HCT116 (cell line): Measurements from ENCODE around the gene CELA2A.

Experiments used
- ATF3 ChIP-seq: IDR thresholded peaks from 2 replicates; pipeline ENCODE4 v1.6.1; 2012
- CEBPB ChIP-seq: IDR thresholded peaks from 2 replicates; pipeline ENCODE4 v1.6.1; 2012; ENCODE audit warnings: low read depth
- CTCF ChIP-seq, 3 experiments: fragments of 200-600 bp in 1 of 3; sonication (generic) in 1 of 3; IDR thresholded peaks in 2 of 3; conservative IDR thresholded peaks in 1 of 3; 2 replicates each; pipeline ENCODE4 v1.5.1; 2012 to 2017; ENCODE audit warnings: low read depth in 2 of 3, low read length in 2 of 3, antibody characterized with exemption in 1 of 3, borderline replicate concordance in 1 of 3, control low read depth in 1 of 3, mild to moderate bottlenecking in 1 of 3, mixed read lengths in 1 of 3, mixed run types in 1 of 3, moderate library complexity in 1 of 3; ENCODE audit not compliant: insufficient read depth in 1 of 3
- ELF1 ChIP-seq: IDR thresholded peaks from 2 replicates; pipeline ENCODE4 v1.6.1; 2012; ENCODE audit warnings: low read depth, borderline replicate concordance
- EZH2 ChIP-seq: fragments of 200-600 bp; sonication (generic); IDR thresholded peaks from 2 replicates; pipeline ENCODE4 v1.6.1; 2017; ENCODE audit warnings: antibody characterized with exemption, mixed run types
- FOSL1 ChIP-seq: IDR thresholded peaks from 2 replicates; pipeline ENCODE4 v1.6.1; 2012; ENCODE audit warnings: low read depth
- JUND ChIP-seq: IDR thresholded peaks from 2 replicates; pipeline ENCODE4 v1.6.1; 2012
- POLR2A ChIP-seq: IDR thresholded peaks from 2 replicates; pipeline ENCODE4 v1.7.0; 2011; ENCODE audit warnings: borderline replicate concordance; ENCODE audit not compliant: insufficient read depth, insufficient read length; ENCODE audit errors: extremely low read depth
- POLR2AphosphoS5 ChIP-seq: IDR thresholded peaks from 2 replicates; pipeline ENCODE4 v1.6.1; 2011; ENCODE audit warnings: mild to moderate bottlenecking, low read depth, low read length, moderate library complexity
- SIN3A ChIP-seq: IDR thresholded peaks from 2 replicates; pipeline ENCODE4 v1.6.1; 2012; ENCODE audit warnings: low read depth
- SP1 ChIP-seq: IDR thresholded peaks from 2 replicates; pipeline ENCODE4 v1.6.1; 2012; ENCODE audit warnings: low read depth
- ZBTB33 ChIP-seq: IDR thresholded peaks from 2 replicates; pipeline ENCODE4 v1.6.1; 2011; ENCODE audit warnings: mild to moderate bottlenecking, low read length, moderate library complexity; ENCODE audit not compliant: insufficient replicate concordance; ENCODE audit errors: extremely low read depth
- ZFX ChIP-seq: fragments of 450-650 bp; IDR thresholded peaks from 2 replicates; pipeline ENCODE4 v1.6.1; 2017
- ZNF274 ChIP-seq: fragments of 200-500 bp; sonication (Bioruptor generic); IDR thresholded peaks from 2 replicates; pipeline ENCODE4 v1.6.1; 2014; ENCODE audit warnings: mild to moderate bottlenecking, low read depth, low read length, inconsistent platforms

GRCh38 chr1:15479654-15480347 lies 23.3 kb downstream of the CELA2A start:
- TF ChIP-seq CTCF (IDR thresholded peaks at IDR 0.05 in 2 of 3, conservative IDR thresholded peaks at IDR 0.05 in 1 of 3; ENCODE audit: borderline replicate concordance in 1 of 3, insufficient read depth in 1 of 3, low read depth in 2 of 3, low read length in 2 of 3) (no peak), POLR2AphosphoS5 (no peak), EZH2 (no peak), JUND (no peak), ZNF274 (no peak), SP1 (no peak), FOSL1 (no peak), SIN3A (no peak), ELF1 (no peak), ZFX (no peak), POLR2A (no peak), CEBPB (no peak), ZBTB33 (no peak), ATF3 (no peak)
